Esophagus muscularis mucosa (tissue), 3 donors: ENCODE results near the gene CNBD2.

Experiments used
- CTCF ChIP-seq, 3 experiments: fragments of 200-600 bp in 2 of 3; fragments of 450-650 bp in 1 of 3; sonication (generic) in 2 of 3; IDR thresholded peaks; one replicate each; pipeline ENCODE4 v1.5.1; 2017 to 2019; ENCODE audit warnings: antibody characterized with exemption in 3 of 3, mild to moderate bottlenecking in 2 of 3, moderate library complexity in 1 of 3
- POLR2A ChIP-seq: fragments of 450-650 bp; IDR thresholded peaks from one replicate; pipeline ENCODE4 v1.6.1; 2017; ENCODE audit warnings: antibody characterized with exemption, moderate library complexity, mild to moderate bottlenecking, low read depth
- POLR2AphosphoS5 ChIP-seq, 2 donors: sonication (generic); formaldehyde crosslinking; IDR thresholded peaks; one replicate each; pipeline ENCODE4 v1.6.1; 2017; ENCODE audit warnings: antibody characterized with exemption in 2 of 2

GRCh38 chr20:36017048-36017951 is 48.9 kb downstream of the CNBD2 start:
- no peak for TF ChIP-seq CTCF (IDR thresholded peaks at IDR 0.05)
- peak in 1 of 2 donors; percentile 31 for TF ChIP-seq POLR2AphosphoS5 (IDR thresholded peaks at IDR 0.05)
- TF ChIP-seq POLR2A: no peak
